GM12801 (cell line): ENCODE results near the gene ZNF771.

Source experiments
- CTCF ChIP-seq: IDR thresholded peaks from one replicate; pipeline ENCODE4 v1.5.1; 2011; ENCODE audit warnings: control low read depth; ENCODE audit not compliant: insufficient read length; ENCODE audit errors: extremely low read depth

The ZNF771 gene

GRCh38 chr16:30377812-30378235 is 29.6 kb upstream of the ZNF771 start:
- TF ChIP-seq CTCF = no peak

- TF ChIP-seq CTCF = no peak
These were observed 28.9 kb upstream of the ZNF771 start for GRCh38 chr16:30378236-30379157.

GRCh38 chr16:30379158-30379783 is 28.1 kb upstream of the ZNF771 start:
- no peak for TF ChIP-seq CTCF

- no peak for TF ChIP-seq CTCF
These were observed 27.2 kb upstream of the ZNF771 start for GRCh38 chr16:30380072-30380802.

- no peak for TF ChIP-seq CTCF
These were observed 26.6 kb upstream of the ZNF771 start for GRCh38 chr16:30380803-30381208.

GRCh38 chr16:30381291-30382041 is 25.9 kb upstream of the ZNF771 start:
- TF ChIP-seq CTCF = no peak
